Measurements from ENCODE around the gene SRBD1. TPM values are rescaled to one million over a fixed set of nuclear protein-coding genes. Genes with fewer than 3 reads are reported as not detected.

Gene SRBD1
- total RNA-seq, 1 donor from 2014 or later, result 19.3 TPM

GRCh38 chr2:45498661-45499550, 112.2 kb downstream of the SRBD1 start:
- TF ChIP-seq CTCF (IDR thresholded peaks at IDR 0.05; ENCODE audit: unreplicated experiment), result no peak
- DNase-seq (ENCODE audit: low spot score in 2 of 2, unreplicated experiment in 2 of 2), result no peak
- Mint-ChIP-seq H3K4me1 (peaks cover 2% of the 10 kb centered on the region), H3K9me3 (peaks cover 12% of the 10 kb centered on the region), H3K27ac (no peak overlapping the region), H3K4me3 (no peak overlapping the region), H3K36me3 (peaks cover 24% of the 10 kb centered on the region), H3K27me3 (ENCODE audit: low read depth) (no peaks in the 10 kb centered on the region)

GRCh38 chr2:45497355-45497754, 113.7 kb downstream of the SRBD1 start:
- TF ChIP-seq CTCF (IDR thresholded peaks at IDR 0.05; ENCODE audit: unreplicated experiment), result no peak
- Mint-ChIP-seq H3K4me3 (no peak overlapping the region), H3K9me3 (peaks cover 12% of the 10 kb centered on the region), H3K27me3 (ENCODE audit: low read depth) (no peaks in the 10 kb centered on the region), H3K27ac (no peak overlapping the region), H3K4me1 (peaks cover 2% of the 10 kb centered on the region), H3K36me3 (peaks cover 22% of the 10 kb centered on the region)
- no peak for DNase-seq (ENCODE audit: low spot score in 2 of 2, unreplicated experiment in 2 of 2)

- H3K9me3 Mint-ChIP-seq, result peaks cover 12% of the 10 kb centered on the region
- H3K4me1 Mint-ChIP-seq, result peaks cover 2% of the 10 kb centered on the region
- H3K27me3 Mint-ChIP-seq (ENCODE audit: low read depth), result no peaks in the 10 kb centered on the region
- no peak overlapping the region for H3K4me3 Mint-ChIP-seq
- no peak for TF ChIP-seq CTCF (IDR thresholded peaks at IDR 0.05; ENCODE audit: unreplicated experiment)
- H3K27ac Mint-ChIP-seq, result no peak overlapping the region
- DNase-seq (ENCODE audit: low spot score in 2 of 2, unreplicated experiment in 2 of 2), result no peak
- peaks cover 19% of the 10 kb centered on the region for H3K36me3 Mint-ChIP-seq
Observed at GRCh38 chr2:45496869-45497268, 114.2 kb downstream of the SRBD1 start.

GRCh38 chr2:45494978-45495293, 116.1 kb downstream of the SRBD1 start:
- H3K27me3 Mint-ChIP-seq (ENCODE audit: low read depth), result no peaks in the 10 kb centered on the region
- peak; percentile 15 for TF ChIP-seq CTCF (IDR thresholded peaks at IDR 0.05; ENCODE audit: unreplicated experiment)
- H3K4me3 Mint-ChIP-seq, result no peak overlapping the region
- H3K27ac Mint-ChIP-seq, result no peak overlapping the region
- peaks cover 2% of the 10 kb centered on the region for H3K4me1 Mint-ChIP-seq
- H3K9me3 Mint-ChIP-seq, result peaks cover 4% of the 10 kb centered on the region
- peaks cover 11% of the 10 kb centered on the region for H3K36me3 Mint-ChIP-seq
- no peak for DNase-seq (ENCODE audit: low spot score in 2 of 2, unreplicated experiment in 2 of 2)

- H3K4me3 Mint-ChIP-seq, result no peak overlapping the region
- no peak for DNase-seq (ENCODE audit: low spot score in 2 of 2, unreplicated experiment in 2 of 2)
- no peaks in the 10 kb centered on the region for H3K27me3 Mint-ChIP-seq (ENCODE audit: low read depth)
- H3K9me3 Mint-ChIP-seq, result no peaks in the 10 kb centered on the region
- peak; percentile 72 for TF ChIP-seq CTCF (IDR thresholded peaks at IDR 0.05; ENCODE audit: unreplicated experiment)
- H3K27ac Mint-ChIP-seq, result no peak overlapping the region
- peaks cover 7% of the 10 kb centered on the region for H3K36me3 Mint-ChIP-seq
- peaks cover 2% of the 10 kb centered on the region for H3K4me1 Mint-ChIP-seq
Observed at GRCh38 chr2:45494275-45494977, 116.6 kb downstream of the SRBD1 start.

Measured in mesothelial cell of epicardium (in vitro differentiated cells).